HCEC 1CT (cell line): Measurements from ENCODE around the gene KLF16.
A peak's percentile ranks its signal among the peaks of the same experiment; 100 is the strongest.
"Not testable (repeated sequence)": the region's sequence is repeated elsewhere in the genome, so short reads cannot be mapped to it uniquely, and the experiment has no call there.

Source experiments
- DNase-seq: peaks from one replicate; pipeline ENCODE4 v3.0.0-alpha.2; 2017

Gene KLF16

DNA sequence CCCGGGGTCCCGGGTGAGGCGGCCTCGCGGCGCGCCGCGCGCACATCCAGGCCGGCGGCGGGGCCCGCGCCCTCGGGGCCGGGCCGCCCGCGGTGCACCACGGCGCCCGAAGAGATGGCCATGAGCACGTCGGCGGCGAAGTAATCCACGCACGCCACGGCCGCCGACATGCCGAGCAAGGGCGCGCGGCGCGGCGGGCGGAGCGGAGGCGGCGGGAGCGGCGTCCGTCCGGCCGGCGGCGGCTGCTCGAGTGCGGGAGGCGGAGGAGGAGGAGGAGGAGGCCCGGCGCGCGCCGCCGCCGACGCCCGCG lies at the start of gene KLF16:
Gene KLF16 (minus strand): TSS at position 252 of the 310 bp plus-strand sequence. CDS start 82 bp downstream, at position 170.
- DNase-seq, result no peak

DNA sequence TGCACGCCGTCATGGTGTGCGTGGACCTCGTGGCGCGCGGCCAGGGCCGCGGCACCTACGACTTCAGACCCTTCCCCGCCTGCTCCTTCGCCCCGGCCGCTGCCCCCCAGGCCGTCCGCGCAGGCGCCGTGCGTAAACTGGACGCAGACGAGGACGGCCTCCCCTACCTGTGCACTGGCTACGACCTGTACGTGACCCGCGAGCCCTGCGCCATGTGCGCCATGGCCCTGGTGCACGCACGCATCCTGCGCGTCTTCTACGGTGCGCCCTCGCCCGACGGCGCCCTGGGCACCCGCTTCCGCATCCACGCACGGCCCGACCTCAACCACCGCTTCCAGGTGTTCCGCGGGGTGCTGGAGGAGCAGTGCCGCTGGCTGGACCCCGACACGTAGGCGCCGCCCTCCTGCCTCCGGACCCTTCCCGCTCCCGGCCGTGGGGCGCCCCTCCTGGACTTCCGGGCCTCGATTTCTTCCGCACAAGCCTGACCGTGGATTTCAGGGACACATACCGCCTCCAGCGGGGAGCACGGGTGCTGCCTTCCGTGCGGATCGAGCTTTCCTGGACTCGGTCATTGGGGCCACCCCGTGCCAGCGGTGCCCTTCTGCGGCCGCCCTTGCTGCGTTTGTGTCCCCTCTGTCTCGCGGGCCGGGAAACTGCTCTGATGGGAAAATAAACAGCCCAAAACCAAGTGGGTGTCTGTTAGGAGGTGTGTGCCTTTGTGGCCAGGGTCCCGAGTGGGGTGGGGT lies 49.6 kb upstream of the KLF16 start:
- DNase-seq, result no peak

DNA sequence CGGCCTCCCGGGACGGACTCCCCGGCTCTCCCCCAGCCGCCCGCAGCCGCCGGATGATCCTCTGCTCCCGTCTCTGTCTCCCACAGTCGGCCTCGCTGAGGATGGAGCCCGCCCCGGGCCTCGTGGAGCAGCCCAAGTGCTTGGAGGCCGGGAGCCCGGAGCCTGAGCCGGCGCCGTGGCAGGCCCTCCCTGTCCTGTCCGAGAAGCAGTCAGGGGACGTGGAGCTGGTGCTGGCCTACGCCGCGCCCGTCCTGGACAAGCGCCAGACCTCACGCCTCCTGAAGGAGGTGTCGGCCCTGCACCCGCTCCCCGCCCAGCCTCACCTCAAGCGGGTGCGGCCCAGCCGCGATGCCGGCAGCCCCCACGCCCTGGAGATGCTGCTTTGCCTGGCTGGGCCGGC lies 48.6 kb upstream of the KLF16 start:
- DNase-seq, result no peak

DNA sequence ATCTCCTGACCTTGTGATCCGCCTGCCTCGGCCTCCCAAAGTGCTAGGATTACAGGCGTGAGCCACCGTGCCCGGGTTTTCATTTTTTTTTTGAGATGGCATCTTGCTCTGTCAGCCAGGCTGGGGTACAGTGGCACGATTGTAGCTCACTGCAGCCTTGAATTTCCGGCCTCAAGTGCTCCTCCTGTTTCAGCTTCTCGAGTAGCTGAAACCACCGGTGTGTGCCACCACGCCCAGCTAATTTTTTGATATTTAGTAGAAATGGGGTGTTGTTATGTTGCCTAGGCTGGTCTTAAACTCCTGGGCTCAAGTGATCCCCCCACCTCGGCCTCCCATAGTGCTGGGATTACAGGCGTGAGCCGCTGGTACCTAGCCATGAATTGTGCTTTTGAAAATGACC lies 47.7 kb upstream of the KLF16 start:
- no peak for DNase-seq

DNA sequence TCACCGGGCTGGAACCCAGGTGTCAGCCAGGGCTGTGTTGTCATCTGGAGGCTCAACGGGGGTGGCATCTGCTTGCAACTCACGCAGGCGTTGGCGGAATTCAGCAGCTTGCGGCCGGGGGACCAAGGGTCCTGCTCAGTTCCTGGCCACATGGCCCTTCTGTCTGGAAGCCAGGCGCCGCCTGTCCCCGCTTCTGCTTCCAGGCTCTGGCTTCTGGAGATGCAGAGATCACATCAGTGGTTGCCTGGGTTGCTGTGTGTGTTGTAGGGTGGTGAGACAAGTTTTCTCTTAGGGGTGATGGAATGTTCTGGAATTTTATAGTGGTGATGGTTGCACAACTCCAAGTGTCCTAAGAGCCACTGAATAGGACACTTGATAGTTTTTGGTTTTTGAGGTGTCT lies 46.8 kb upstream of the KLF16 start:
- no peak for DNase-seq

DNA sequence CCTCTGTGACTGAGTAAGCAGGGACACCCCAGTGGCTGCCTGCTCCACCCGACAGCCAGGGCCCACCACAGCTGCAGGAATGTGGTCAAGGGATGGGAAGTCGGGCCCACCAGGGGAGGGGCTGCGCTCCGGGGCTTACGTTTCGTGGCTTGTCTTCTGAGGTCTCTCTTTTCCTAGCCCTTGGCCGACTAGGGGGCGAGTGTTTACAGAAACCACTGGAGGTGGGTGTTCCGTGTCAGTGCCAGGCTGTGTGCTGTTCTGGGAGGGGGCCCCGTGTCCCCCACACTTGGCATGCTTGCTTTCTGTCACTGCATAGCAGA lies 46.3 kb upstream of the KLF16 start:
- no peak for DNase-seq

DNA sequence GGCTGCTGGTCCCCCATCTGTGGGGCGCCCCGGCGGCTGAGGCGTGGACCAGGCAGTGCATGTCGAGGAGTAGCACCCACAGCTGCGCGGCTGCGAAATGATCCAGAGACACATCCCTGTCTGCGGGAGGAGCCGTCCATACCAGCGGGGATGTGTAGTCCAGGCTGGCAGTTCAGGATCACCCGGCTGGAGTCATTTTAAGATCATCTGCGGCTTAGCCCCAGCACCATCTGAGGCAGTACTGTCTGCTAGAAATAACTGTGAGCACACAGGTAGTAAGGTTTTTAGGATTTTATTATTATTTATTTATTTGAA lies 44.9 kb upstream of the KLF16 start:
- DNase-seq, result no peak

DNA sequence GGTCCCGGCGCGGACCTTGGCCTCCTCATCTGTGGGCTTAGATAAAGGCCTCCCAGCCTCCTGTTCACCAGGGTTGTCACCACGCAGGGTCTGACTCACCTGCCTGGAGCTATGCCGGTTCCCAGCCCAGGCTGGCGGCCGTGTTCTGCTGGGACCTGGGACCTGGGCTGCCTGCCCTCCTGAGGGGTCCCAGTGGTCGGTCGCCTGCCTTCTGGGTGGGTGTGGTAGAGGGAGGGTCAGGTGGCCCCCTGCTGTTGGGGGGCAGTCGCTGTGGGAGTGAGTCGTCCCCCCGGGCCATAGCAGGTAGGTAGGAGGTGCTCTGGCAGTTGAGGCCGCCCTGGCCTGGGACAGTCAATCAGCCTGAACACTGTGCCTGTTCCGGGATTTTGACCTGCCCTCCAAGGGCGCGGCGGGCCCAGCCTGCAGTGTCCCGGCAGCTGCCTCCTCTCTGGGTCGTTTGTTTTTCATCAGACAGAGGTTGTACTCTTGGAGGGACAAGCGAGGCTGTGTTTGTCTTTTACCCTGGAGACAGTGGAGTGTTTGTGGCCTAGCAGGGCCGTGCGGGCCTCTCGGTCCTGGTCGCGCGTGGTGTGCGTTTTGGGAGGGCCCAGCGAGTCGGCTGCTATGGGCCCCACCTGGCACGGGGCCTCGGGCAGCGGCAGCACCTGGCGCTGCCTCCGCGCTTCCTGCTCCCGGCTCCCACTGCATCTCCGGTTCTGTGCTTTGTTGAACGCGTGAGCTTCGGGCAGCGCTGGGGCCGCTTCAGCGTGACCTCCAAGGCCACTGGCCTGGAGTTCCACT lies 44.4 kb upstream of the KLF16 start:
- DNase-seq, result no peak

DNA sequence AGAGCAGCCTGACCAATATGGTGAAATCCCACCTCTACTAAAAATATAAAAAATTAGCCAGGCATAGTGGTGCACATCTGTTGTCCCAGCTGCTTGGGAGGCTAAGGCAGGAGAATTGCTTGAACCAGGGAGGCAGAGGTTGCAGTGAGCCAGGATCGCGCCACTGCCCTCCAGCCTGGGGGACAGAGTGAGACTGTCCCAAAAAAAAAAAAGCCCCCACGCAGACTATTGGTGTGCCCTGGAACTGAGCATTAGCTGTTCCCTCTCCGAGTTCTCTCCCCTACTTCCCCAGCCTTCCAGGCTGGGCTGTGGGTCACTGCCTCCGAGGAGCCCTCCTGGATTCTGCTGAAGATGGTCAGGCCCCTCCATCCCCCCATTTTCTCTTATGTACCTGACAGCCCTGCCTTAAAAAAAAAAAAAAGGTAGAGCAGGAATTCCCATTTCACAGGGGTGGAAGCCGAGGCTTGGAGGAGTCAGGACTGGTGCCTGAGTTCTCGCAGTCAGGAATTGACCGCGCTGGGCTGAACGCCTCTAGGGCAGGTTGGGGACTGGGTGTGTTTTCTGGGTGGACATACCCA lies 43.7 kb upstream of the KLF16 start:
- no peak for DNase-seq

DNA sequence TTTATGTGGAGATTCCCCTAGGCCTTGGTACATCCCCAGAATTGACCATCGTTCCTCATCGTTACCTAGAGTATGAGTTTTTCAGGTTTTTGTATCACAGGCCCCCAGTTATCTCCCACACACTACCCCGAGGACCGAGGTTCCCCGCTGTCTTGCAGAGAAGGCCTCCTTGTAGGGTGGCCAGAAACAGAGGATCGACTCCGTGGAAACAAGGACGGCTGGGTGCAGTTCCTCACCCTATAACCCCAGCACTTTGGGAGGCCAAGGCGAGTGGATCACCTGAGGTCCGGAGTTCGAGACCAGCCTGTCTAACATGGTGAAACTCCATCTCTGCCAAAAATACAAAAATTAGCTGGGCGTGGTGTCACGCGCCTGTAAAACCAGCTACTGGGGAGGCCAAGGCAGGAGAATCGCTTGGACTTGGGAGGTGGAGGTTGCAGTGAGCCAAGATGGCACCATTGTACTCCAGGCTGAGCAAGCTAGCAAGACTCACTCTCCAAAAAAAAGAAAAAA lies 42.5 kb upstream of the KLF16 start:
- no peak for DNase-seq

DNA sequence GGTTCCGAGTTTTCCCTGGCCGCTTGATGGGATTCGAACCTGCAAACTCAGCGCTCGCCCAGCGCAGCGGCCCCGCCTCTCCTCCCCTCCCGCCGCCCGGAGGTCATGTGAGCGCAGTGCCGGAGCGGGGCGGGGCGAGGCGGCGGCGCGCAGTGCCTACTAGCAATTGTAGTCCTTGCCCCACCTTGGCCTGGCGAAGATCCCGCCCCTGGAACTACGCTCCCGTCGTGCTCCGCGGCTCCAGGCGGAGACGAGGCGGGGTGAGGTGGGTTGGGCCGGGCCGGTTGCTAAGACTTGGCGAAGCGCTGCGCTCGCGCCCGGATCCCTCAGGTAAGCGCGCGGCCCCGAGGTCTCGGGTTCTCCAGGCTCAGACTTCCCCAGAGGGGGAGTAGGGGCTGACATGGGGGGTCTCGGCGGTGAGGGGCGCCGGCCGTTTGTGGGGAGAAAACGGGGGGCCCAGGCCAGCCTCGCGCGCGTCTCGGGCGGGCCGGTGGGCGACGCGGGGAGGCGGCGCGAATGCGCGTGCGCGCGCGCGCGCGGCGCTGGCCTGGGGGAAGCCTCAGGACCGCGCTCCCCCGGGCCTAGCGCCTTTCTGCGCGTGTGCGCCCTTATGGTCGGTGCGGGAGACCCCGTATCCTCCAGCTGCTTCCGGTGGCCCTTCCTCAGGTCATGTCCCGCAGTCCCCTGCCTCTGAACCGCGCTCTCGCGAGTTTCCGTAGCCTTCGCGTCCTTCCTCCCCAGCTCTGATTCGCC lies 41.9 kb upstream of the KLF16 start, which contains the start of the genes ADAT3 and SCAMP4:
Gene ADAT3 (plus strand): TSS at position 290 of the 753 bp plus-strand sequence. CDS start 6,649 bp downstream, outside the sequence.
Gene SCAMP4 (plus strand): TSS at position 290 of the 753 bp plus-strand sequence. CDS start 9,621 bp downstream, outside the sequence.
- DNase-seq, result peak; percentile 99

DNA sequence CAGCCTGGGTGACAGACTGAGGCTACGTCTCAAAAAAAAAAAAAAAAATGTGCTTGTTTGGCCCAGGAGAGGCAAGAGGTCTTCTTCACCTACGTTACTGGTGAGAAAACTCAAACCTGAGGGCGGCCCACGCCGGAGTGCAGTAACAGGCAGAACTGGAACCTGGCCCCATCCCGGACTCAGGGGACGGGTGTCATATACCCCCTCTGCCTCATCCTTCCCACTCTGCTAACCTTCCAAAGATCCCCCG lies 41.4 kb upstream of the KLF16 start:
- DNase-seq, result no peak

DNA sequence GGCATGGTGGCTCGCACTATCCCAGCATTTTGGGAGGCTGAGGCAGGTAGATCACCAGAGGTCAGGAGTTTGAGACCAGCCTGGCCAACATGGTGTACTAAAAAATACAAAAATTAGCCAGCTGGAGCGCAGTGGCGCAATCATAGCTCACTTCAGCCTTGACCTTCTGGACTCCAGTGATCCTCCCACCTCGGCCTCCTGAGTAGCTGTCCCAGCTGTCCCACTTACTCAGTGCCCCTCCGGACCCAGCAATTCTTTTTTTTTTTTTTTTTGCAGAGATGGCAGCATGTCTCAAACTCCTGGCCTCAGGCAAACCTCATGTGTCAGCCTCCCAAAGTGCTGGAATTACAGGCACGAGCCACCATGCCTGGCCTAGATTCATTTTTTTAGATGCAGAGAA lies 39.5 kb upstream of the KLF16 start:
- no peak for DNase-seq

DNA sequence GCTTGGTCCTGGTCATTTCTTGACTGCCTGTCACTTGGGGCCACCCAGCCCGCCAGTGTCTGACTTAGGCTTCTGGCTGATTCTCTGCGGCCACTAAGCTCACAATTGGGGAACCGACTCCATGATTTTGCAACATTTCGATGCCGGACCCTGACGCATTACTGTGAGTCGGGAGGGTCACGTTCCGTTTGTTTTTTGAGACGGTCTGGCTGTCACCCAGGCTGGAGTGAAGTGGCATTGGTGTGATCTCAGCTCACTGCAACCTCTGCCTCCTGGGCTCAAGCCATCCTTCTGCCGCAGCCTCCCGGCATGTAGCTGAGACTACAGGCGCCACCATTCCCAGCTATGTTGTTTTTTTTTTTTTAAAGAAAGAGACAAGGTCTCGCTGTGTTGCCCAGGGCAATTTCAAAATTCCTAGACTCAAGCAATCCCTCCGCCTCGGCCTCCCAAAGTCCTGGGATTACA lies 38.6 kb upstream of the KLF16 start:
- no peak for DNase-seq

DNA sequence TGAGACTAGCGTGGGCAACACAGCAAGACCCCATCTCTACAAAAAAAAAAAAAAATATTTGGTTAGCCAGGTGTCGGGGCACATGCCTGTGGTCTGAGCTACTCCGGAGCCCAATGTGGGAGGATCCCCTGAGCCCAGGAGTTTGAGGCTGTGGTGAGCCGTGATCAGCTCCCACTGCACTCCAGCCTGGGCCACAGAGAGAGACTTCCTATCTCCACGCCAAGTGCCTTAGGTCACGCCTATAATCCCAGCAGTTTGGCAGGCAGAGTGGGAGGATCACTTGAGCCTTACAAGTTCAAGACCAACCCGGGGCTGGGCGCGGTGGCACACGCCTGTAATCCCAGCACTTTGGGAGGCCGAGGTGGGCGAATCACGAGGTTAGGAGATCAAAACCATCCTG lies 33.1 kb upstream of the KLF16 start:
- DNase-seq, result no peak

DNA sequence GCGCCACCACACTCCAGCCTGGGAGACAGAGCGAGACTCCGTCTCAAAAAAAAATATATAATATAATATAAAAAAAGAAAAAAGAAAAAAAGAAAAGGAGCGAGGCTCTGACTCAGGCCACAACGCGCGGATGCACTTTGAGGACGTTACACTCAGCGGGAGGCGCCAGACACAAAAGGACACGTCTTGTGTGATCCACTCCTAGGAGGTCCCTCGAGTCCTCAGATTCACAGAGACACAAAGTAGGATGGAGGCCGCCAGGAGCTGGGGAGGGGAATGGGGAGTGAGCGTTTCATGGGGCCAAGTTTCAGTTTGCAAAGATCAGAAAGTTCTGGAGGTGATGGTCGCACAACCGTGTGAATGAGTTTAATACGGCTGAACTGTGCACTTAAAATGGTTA lies 30.4 kb upstream of the KLF16 start:
- DNase-seq, result no peak

DNA sequence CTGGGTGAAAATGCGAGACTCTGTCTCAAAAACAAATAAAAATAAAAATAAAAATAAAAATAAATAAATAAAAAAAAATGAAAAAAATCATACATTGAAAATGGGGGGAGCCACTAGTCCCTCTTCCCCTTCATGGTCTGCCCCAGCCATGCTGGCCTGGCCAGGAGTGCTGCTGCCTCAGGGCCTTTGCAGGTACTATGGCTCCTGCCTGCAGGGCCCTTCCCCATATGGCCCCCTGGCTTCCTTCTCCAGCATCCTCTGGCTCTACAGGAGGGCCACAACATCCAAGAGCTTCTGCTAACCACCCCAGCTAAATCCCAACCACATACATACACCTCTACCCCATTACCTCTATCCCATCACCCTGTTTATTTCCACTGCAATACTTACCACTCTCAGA lies 26.5 kb upstream of the KLF16 start:
- no peak for DNase-seq

DNA sequence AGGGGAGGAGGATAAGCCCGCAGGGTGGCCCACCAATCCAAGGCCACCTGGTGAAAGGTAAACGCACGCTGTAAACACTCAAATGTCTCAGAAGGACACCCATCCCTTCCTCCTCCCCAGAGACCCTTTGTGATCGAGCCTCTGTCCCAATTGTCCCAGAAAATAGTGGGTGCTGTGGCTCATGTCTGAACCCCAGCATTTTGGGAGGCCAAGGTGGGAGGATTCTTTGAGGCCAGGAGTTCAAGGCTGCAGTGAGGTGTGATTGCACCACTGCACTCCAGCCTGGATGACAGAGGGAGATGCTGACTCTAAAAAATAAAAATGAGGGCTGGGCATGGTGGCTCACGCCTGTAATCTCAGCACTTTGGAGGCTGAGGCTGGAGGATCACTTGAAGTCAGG lies 25.0 kb upstream of the KLF16 start:
- no peak for DNase-seq

DNA sequence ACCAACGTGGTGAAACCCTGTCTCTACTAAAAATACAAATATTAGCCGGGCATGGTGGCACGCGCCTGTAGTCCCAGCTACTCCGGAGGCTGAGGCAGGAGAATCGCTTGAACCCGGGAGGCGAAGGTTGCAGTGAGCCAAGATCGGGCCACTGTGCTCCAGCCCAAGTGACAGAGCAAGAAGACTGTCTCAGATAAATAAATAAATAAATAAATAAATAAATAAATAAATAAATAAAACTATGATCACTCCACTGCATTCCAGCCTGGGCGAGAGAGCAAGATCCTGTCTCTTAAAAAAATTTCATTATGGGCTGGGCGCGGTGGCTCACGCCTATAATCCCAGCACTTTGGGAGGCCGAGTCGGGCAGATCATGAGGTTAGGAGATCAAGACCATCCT lies 23.0 kb upstream of the KLF16 start:
- not testable (repeated sequence) for DNase-seq

DNA sequence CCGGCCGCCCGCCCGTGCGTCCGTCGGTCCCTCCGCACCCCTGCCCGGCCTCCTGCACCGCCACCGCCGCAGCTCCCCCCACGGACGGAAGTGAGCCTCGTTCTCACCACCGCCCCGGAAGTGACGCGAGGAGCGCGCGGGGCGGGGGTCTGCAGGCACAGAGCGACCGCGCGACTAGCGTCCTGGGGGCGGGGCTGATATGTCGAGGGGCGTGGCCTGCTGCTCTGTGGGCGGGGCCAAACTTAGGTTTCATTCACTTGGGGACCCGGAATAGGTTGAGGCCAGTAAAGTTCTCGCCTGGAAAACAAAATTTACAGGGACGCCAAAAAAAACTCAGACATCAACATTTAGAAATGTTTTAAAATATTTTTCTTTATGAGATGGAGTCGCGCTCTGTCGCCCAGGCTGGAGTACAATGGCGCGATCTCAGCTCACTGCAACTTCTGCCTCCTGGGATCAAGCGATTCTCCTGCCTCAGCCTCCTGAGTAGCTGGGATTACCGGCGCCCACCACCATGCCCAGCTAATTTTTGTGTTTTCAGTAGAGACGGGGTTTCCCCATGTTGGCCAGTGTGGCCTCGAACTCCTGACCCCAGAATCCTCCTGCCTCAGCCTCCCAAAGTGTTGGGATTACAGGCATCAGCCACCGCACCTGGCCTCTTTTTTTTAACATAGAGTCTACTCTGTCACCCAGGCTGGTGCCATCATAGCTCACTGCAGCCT lies 22.2 kb upstream of the KLF16 start, which contains the start of gene ABHD17A:
Gene ABHD17A (minus strand): TSS at position 99 of the 722 bp plus-strand sequence. CDS start 3,930 bp downstream, outside the sequence.
- peak; percentile 88 for DNase-seq

DNA sequence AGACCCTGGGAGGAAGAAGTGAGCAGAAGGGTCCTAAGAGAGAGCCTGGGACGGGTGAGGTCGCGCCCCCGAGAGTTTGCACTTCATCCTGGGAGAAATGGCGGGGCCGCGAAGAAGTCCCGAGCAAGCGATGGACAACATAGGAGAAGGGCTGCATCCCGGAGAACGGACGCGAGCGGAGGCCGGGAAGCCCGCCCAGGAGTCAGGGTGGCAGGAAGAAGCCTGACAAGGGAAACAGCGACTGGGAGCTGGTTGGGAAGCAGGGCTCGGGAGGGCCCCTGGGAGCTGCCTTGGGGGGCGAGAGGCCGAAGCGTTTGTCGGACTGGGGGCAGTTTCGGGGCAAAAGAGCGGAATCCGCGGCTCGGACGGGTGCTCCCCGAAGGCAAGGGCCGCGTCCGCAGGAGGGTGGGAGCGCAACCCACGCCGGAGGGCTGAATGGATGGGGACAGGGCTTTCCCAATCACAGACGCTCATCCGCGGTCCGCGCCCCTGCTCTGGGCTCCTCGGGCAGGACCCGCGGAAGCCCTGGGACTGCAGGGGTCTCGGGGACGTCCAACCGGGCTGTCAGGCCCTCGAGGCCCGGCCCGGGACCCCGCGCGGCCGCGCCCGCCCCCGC lies 21.4 kb upstream of the KLF16 start:
- peak; percentile 25 for DNase-seq

DNA sequence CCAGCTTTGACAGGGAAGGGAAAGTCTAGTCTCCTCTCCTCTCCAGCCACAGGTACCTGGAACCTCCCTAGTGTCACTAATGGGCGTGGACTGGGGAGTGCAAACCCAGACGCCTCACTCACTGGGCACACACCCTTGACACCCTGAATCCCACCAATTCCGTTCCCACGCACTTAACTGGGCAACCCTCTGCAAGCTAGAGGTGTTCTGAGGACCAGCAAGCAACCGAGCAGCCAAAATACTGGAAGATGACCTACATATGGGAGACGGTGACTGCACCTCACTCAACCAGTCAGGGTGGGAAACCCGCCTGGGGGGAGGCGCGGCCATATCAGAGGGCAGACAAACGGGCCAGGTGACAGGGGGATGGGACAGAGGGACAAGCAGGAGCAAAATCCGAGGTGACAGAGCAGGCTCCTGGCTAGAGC lies 20.9 kb upstream of the KLF16 start:
- no peak for DNase-seq
